ENCODE data around the gene SNRPA1. TPM values are rescaled to one million over a fixed set of nuclear protein-coding genes. Genes with fewer than 3 reads are reported as not detected.

The SNRPA1 gene
- total and polyA plus RNA-seq, 2 donors (not counting 3 experiments of a cell fraction or from before 2014, with no cell fraction given) = 68.5 to 82.7 TPM

DNA sequence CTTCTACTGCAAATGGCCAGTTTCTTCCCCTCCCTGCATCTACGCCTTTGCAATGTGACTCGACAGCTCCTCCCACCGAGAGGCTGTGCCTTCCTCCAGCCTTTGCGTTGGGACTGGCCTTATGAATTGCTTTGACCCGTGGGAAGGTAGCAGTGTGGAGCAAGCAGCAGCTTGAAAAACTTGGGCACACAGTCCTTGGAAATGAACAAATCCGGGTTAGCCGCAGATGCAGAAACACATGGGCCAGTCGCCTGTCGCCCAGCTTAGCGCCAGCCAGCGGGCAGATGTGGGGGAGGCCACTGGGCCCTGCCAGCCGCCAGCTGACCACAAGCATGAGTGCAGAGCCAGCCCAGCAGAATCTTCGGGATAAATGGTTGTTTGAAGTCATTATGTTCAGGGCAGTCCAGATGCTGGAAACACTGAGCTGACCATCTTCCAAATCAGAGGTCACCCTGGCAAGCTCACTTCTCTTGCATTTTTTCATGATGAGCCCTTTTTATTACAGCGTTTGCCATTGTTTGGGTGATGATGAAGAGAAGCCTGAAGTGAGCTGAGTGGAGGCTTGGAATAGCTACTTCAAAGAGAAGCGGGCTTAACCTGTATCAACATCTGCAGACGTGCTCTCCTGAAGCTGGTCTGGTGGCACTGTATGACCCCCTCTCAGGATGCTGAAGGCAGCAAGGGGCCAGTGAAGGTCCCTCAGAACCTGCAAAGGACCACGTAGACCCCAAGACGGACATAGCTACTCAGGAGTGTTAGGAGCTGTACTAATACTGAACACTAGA is 27.5 kb downstream of the SNRPA1 start:
- dilution Hi-C loops (cut with MboI; ENCODE audit: extremely low pct_ligation_motif_present, low sequenced_read_pairs) = no loop called here
- BruUV-seq (replicated peaks) = no TSS peak
- DNase-seq (ENCODE audit: low read depth, low spot score) (no peak), FAIRE-seq (no peak)
- Histone ChIP-seq H3K9ac (replicated peaks; ENCODE audit: extremely low read depth, insufficient read depth, low read length) (no peak overlapping the region), H3K4me1 (ENCODE audit: control insufficient read depth, extremely low read depth, insufficient read depth, low read length) (peaks cover 12% of the 10 kb centered on the region), H3K27me3 (ENCODE audit: control insufficient read depth in 2 of 2, insufficient read depth in 2 of 2, low read length in 2 of 2) (no peaks in the 10 kb centered on the region), H3K9me3 (replicated peaks; ENCODE audit: control insufficient read depth, insufficient read depth, low read length) (no peaks in the 10 kb centered on the region), H4K20me1 (replicated peaks; ENCODE audit: control insufficient read depth, extremely low read depth, insufficient read depth, low read length) (no peaks in the 10 kb centered on the region), H3K36me3 (ENCODE audit: control insufficient read depth in 2 of 2, extremely low read depth in 1 of 2, insufficient read depth in 2 of 2, low read length in 2 of 2) (peaks cover 3 to 9% of the 10 kb centered on the region in 2 experiments), H3K27ac (ENCODE audit: insufficient read depth, low read depth, low read length) (no peak overlapping the region), H3K4me2 (ENCODE audit: insufficient read depth, low read length) (no peak overlapping the region), H3K4me3 (replicated peaks in 1 of 3; ENCODE audit: insufficient read depth in 1 of 3, low read depth in 1 of 3, low read length in 3 of 3) (no peak overlapping the region), H3K79me2 (ENCODE audit: control insufficient read depth, insufficient read depth, low read length) (no peaks in the 10 kb centered on the region), H3K9me1 (replicated peaks; ENCODE audit: control insufficient read depth, extremely low read depth, insufficient read depth, low read length) (no peaks in the 10 kb centered on the region), H2AFZ (ENCODE audit: low read depth, low read length) (no peak overlapping the region)
- POLR2A ChIA-PET = interaction anchor here (1.0 kb wide), 1 partner anchor 9 kb away, joined by 3 read pairs; no protein-coding TSS in a partner anchor
- CTCF ChIA-PET = interaction anchor here (0.6 to 2.1 kb wide), 8 partner anchors 9 to 259 kb away, joined by 3 to 7 read pairs (median 4); no protein-coding TSS in a partner anchor
- intact Hi-C loops (cut with micrococcal nuclease) = no loop called here
- TF ChIP-seq, protein P1, sequence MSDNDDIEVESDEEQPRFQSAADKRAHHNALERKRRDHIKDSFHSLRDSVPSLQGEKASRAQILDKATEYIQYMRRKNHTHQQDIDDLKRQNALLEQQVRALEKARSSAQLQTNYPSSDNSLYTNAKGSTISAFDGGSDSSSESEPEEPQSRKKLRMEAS (IDR thresholded peaks at IDR 0.05; ENCODE audit: insufficient read depth, insufficient read length) = no peak
- TF ChIP-seq POLR2AphosphoS5 (IDR thresholded peaks at IDR 0.05; ENCODE audit: insufficient read depth, low read depth, low read length) (no peak), MYC (IDR thresholded peaks at IDR 0.05; ENCODE audit: low read depth, low read length) (no peak), POLR2A (IDR thresholded peaks at IDR 0.05; ENCODE audit: low read depth, low read length) (no peak), GATA2 (IDR thresholded peaks at IDR 0.05; ENCODE audit: insufficient read depth, insufficient read length, low read depth, low read length) (no peak), EZH2 (IDR thresholded peaks at IDR 0.05; ENCODE audit: borderline replicate concordance, low read depth, low read length, severe bottlenecking) (no peak), JUN (IDR thresholded peaks at IDR 0.05; ENCODE audit: borderline replicate concordance, insufficient read depth, insufficient read length, low read depth) (no peak), FOS (IDR thresholded peaks at IDR 0.05; ENCODE audit: borderline replicate concordance, insufficient read depth, low read length) (no peak)
- TF ChIP-seq, protein P2, sequence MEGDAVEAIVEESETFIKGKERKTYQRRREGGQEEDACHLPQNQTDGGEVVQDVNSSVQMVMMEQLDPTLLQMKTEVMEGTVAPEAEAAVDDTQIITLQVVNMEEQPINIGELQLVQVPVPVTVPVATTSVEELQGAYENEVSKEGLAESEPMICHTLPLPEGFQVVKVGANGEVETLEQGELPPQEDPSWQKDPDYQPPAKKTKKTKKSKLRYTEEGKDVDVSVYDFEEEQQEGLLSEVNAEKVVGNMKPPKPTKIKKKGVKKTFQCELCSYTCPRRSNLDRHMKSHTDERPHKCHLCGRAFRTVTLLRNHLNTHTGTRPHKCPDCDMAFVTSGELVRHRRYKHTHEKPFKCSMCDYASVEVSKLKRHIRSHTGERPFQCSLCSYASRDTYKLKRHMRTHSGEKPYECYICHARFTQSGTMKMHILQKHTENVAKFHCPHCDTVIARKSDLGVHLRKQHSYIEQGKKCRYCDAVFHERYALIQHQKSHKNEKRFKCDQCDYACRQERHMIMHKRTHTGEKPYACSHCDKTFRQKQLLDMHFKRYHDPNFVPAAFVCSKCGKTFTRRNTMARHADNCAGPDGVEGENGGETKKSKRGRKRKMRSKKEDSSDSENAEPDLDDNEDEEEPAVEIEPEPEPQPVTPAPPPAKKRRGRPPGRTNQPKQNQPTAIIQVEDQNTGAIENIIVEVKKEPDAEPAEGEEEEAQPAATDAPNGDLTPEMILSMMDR (IDR thresholded peaks at IDR 0.05; ENCODE audit: extremely low read depth in 1 of 2, insufficient read depth in 1 of 2, low read depth in 1 of 2, low read length in 2 of 2) = no peak

Data from endothelial cell of umbilical vein (primary cell).